ENCODE measurements around the gene BTG2.
"Not testable (repeated sequence)": the region's sequence is repeated elsewhere in the genome, so short reads cannot be mapped to it uniquely, and the experiment has no call there.

The BTG2 gene

DNA sequence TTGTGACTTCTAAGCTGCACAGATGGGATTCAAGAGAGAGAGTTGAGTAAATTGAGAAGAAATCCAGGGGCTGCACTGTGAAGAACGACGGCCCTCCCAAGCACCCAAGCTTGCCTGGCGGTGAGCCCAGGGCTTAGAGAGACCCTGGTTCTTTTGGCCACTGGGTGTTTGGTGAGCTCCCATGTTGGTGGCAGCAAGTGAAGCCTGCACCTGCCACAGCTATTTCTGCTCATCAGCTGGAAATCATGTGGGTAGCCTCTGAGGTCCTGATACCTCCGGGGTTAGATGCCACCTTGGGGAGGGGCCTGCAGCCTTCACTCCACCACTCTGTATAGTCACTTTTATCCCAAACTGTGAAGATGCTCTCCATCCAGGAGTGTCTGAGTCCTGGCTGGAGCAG lies 6.2 kb upstream of the BTG2 start:
- H3K4me3 ChIP-seq (ENCODE audit: low read depth, low read length) = no peak overlapping the region
- no peak for TF ChIP-seq CTCF (IDR thresholded peaks at IDR 0.05; ENCODE audit: low read depth, low read length)

DNA sequence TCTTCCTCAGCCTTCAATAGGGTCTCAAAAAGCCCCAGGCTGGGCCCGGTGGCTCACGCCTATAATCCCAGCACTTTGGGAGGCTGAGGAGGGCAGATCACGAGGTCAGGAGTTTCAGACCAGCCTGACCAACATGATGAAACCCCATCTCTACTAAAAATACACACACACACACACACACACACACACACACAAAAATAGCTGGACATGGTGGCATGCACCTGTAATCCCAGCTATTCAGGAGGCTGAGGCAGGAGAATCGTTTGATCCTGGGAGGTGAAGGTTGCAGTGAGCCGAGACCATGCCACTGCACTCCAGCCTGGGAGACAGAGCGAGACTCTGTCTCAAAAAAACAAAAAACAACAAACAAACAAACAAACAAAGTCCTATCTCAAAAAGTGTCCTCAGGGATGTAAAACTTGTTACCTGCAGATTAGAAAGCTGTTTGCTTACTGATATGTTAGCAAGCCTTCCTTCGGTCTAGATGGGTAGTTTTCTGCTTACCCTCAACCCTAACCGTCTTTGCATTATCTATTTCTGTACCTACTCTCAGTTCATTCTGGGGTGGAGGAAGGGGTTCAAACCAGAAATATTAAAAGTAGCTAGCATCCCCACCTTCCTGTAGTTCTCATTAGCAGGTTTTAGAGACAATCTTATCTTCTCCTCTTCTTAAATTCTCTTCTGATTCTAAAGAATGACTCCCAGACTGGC lies 5.4 kb upstream of the BTG2 start:
- not testable (repeated sequence) for H3K4me3 ChIP-seq (ENCODE audit: low read depth, low read length)

- no peak overlapping the region for H3K4me3 ChIP-seq (ENCODE audit: low read depth, low read length)
- TF ChIP-seq CTCF (IDR thresholded peaks at IDR 0.05; ENCODE audit: low read depth, low read length) = no peak
Measured at GRCh38 chr1:203300441-203301330, 4.6 kb upstream of the BTG2 start.

DNA sequence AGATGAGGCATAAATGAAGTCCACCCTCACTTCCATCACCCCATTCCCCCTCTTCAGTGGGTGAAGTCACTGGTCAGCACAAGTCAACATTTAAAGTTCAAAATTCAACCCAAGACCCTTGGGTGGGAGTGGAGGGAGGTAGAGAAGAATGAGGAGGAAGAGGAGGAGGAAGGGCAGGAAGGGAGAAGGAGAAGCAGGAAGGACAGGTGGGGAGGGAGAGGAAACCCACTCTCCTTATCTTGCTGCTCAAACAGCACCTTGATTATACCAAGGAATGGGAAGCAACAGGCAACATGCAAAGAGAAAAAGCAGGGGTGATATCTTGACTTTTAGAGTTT lies 4.0 kb upstream of the BTG2 start:
- H3K4me3 ChIP-seq (ENCODE audit: low read depth, low read length) = no peak overlapping the region

GRCh38 chr1:203302456-203302855 lies 2.9 kb upstream of the BTG2 start:
- H3K4me3 ChIP-seq (ENCODE audit: low read depth, low read length) = no peak overlapping the region
- no peak for TF ChIP-seq CTCF (IDR thresholded peaks at IDR 0.05; ENCODE audit: low read depth, low read length)

More for the DNA sequence above, 4.0 kb upstream of the BTG2 start:
- no peak for TF ChIP-seq CTCF (IDR thresholded peaks at IDR 0.05; ENCODE audit: low read depth, low read length)

GRCh38 chr1:203302894-203303293 lies 2.4 kb upstream of the BTG2 start:
- TF ChIP-seq CTCF (IDR thresholded peaks at IDR 0.05; ENCODE audit: low read depth, low read length) = no peak
- H3K4me3 ChIP-seq (ENCODE audit: low read depth, low read length) = no peak overlapping the region

- no peak for TF ChIP-seq CTCF (IDR thresholded peaks at IDR 0.05; ENCODE audit: low read depth, low read length)
- H3K4me3 ChIP-seq (ENCODE audit: low read depth, low read length) = peak overlapping the region; percentile 81; the same call in 1 of the 2 replicates
Measured at GRCh38 chr1:203304391-203304918, 864 bp upstream of the BTG2 start.
